ENCODE results near the gene THOC7.

- no peak for TF ChIP-seq CTCF (IDR thresholded peaks at IDR 0.05; ENCODE audit: low read depth, low read length)
- no peak for TF ChIP-seq EZH2phosphoT487 (IDR thresholded peaks at IDR 0.05; ENCODE audit: low read depth)
Observed at GRCh38 chr3:63891518-63891917, 27.9 kb upstream of the THOC7 start.
